DLD1 (cell line): ENCODE data around the gene NBEAL2.

ENCODE experiments used
- in situ Hi-C: cut with HindIII; loops from 2 replicates; pipeline ENCODE4 v1.10.0; 2017; ENCODE audit warnings: low sequenced_read_pairs

NBEAL2 gene

DNA sequence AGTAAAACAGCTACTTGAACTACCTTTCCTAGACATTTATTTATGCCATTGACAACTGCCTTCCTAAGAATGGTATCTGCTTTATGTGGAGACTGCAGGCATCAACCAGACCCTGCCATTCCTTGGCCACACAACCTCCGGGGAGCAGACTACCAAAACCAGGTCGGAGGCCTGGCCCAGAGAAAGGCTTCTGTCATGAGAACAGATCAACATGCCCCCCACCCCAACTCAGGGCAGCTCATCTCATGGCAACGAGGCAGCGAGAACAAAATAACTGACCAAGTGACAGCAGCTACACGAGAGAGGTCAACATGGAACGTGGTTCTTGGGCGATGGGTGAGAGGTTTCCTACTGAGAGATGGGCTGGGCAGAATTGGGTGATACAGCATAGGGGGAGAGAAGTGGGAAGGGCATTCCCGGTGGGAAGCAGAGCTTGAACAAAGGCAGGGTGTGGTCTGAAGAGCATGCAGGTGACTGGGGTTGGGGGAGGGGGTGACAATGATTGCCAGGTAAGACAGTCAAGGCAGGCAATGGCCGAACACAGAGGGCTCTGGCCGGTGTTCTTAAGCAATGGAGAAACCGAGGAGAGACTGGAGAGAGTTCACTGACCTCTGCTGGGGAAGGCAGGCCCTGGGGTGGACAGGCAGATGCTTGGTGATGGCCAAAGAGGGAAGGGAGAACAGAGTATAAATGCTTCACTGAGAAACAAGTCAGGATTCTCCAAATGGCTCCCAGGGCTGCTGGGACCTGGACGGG, 36.8 kb upstream of the NBEAL2 start:
- in situ Hi-C loops, result no loop called here

- in situ Hi-C loops, result no loop called here
Observed at GRCh38 chr3:46943237-46944187, 36.0 kb upstream of the NBEAL2 start.

DNA sequence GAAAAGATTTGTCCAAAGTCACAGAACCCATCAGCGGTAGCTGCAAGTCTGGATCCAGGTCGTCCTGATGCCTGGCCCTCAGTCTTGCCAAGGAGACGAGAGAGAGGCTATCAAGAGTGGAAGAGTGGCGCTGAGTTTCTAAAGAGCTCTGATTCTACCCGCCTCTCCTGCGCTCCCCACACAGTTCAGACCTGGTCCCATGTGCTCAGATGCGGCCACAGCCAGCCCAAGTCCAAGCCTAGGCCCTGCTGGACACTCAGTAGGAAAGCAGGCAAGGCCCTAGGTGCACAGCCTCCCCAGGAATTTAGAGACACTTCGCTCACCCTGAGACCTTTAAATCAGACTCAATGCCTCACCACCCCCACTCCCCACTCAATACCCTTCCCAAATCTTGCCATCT, 35.3 kb upstream of the NBEAL2 start:
- in situ Hi-C loops, result no loop called here

DNA sequence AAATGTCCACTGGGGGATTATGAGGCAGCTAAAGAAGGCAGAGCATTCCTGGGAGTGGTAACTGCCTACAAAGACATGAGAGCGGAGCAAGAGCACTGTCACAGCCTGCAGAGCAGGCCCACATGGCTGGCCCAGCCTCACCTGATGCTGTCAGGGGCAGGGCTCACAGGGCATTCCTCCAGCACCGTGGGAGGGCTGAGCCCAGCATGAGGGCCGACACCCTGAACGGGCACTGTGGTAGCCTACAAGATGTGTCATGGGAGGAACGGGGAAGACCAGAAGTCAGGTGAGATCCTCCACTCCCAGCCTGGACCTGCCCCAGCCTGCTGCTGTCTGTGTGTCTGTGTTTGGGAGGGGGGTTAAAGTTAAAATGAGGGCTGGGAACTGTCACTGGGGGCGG, 33.0 kb upstream of the NBEAL2 start:
- in situ Hi-C loops, result no loop called here

DNA sequence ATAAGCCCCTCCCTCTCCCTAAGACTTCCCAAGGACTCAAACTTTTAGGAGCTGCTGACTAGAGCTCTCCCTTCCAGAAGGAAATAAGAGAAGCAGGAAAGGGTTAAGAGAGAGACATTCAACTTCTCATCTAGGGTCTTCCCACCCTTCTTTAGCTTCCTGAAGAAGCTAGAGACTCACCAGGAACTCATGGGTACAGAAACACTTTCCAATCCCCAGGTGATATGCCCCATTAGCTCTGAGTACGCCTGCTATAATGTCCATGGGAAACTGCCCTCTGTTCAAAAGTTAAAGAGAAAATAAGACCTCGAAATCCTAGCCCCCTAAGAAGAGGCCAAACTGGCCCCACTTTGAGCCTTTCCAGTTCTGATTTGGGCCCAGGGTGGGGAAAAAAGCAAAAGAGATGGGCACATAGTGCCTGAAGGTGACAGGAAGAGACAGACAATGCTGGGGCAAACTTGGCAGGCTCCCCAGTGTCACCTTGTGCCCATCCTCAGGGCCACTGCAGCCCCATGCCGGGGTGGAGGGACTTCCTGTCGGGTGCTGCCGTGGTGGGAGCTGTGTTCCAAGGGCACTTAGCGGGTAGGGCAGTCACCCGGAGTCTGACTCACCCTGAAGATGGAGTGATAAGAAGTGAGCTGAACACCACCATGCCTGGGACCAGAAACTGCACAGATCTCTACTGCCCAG, 32.5 kb upstream of the NBEAL2 start:
- in situ Hi-C loops, result no loop called here

- in situ Hi-C loops, result no loop called here
Observed at GRCh38 chr3:46947546-46947901, 31.9 kb upstream of the NBEAL2 start.

DNA sequence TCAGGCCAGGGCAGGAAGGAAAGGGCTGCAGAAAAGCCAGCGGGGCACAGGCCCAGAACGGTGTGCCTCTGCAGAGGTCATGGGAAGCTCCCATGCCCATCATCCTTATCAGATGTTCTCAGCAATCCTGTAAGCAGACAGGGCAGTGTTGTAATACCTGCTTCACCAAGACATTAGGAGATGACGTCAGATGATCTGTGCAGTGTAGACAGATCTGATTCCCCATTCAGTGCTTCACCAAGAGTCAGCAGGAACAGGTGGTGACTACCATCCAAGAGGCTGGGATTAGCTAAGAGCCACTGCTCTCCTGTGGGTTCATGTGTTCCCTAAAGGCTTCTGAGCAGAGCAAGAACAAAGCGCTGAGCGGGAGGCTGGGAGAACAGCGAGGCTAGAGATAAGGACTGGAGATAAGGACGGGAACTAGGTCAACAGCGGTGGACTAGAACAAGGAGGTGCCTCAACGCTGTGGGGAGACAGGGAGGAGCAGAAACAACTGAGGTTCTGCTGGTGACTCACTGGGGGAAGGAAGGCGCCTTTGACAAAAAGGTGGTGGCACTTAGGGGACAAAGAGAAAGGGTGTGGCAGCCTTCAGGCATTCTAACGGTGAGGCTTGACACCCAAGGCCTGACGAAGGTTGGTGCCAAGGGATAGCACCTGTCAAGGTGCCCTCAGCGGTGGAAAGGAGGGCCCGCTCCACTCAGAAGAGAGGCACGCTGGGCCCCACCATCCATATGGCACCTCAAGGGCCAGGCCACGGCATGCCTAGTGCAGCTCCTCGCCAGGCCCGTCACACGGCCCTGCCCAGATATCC, 31.3 kb upstream of the NBEAL2 start:
- in situ Hi-C loops, result no loop called here

GRCh38 chr3:46948830-46949671, 30.4 kb upstream of the NBEAL2 start:
- in situ Hi-C loops, result no loop called here

GRCh38 chr3:46950177-46950576, 29.3 kb upstream of the NBEAL2 start:
- in situ Hi-C loops, result no loop called here

DNA sequence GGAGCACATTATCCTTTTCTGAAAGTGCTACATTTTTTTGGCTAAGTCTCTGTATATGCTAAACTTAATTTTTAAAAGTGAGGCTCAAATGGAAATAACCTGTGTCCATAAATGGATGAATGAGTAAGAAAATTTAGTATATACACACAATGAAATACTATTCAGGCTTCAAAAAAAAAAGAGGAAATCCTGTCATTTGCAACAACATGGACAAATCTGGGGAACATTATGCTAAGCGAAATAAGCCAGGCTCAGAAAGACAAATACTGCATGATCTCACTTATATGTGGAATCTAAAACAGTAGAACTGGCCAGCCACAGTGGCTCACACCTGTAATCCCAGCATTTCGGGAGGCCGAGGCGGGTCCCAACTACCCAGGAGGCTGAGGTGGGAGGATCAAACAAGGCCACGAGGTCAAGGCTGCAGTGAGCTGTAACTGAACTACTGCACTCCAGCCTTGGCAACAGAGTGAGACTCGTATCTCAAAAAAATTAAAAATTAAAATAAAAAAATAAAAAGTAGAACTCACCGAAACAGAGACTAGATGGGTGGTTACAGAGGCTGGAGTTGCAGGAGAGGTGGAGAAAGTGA, 28.7 kb upstream of the NBEAL2 start:
- in situ Hi-C loops, result no loop called here

- in situ Hi-C loops, result no loop called here
Observed at GRCh38 chr3:46952813-46953212, 26.7 kb upstream of the NBEAL2 start.

- in situ Hi-C loops, result no loop called here
Observed at GRCh38 chr3:46953234-46954010, 26.0 kb upstream of the NBEAL2 start.

GRCh38 chr3:46954178-46954577, 25.3 kb upstream of the NBEAL2 start:
- in situ Hi-C loops, result no loop called here

DNA sequence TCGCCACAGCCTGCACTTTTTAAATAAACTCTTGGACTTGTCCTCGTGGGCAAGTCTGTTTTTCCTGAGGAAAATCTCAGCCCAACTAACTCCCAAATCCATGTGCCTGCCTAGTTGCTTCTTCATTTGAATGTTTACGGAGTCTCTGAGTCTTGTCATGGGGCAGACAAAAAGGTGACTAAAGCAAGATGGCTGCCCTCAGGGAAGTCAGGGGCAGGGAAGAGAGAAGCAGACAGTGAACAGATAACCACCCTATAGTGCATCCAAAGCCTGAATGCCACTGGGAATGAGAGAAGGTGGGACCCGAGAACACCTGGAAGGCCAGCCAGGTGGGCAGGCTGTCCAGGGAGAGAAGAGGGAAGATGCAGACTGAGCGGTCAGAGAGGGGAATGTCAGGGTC, 24.3 kb upstream of the NBEAL2 start:
- in situ Hi-C loops, result no loop called here

GRCh38 chr3:46955801-46956259, 23.6 kb upstream of the NBEAL2 start:
- in situ Hi-C loops, result no loop called here

- in situ Hi-C loops, result no loop called here
Observed at GRCh38 chr3:46957092-46957820, 22.2 kb upstream of the NBEAL2 start.

GRCh38 chr3:46958467-46959160, 20.9 kb upstream of the NBEAL2 start:
- in situ Hi-C loops, result no loop called here
